Measurements from ENCODE around the gene DNAJB14. TPM values are rescaled to one million over a fixed set of nuclear protein-coding genes. Genes with fewer than 3 reads are reported as not detected.

Gene DNAJB14
- total and polyA plus RNA-seq, 2 of the 13 experiments (the other 11 are each of a cell fraction or from before 2014, with no cell fraction given) = 9.1 to 38.1 TPM

- TF ChIP-seq, protein P1, sequence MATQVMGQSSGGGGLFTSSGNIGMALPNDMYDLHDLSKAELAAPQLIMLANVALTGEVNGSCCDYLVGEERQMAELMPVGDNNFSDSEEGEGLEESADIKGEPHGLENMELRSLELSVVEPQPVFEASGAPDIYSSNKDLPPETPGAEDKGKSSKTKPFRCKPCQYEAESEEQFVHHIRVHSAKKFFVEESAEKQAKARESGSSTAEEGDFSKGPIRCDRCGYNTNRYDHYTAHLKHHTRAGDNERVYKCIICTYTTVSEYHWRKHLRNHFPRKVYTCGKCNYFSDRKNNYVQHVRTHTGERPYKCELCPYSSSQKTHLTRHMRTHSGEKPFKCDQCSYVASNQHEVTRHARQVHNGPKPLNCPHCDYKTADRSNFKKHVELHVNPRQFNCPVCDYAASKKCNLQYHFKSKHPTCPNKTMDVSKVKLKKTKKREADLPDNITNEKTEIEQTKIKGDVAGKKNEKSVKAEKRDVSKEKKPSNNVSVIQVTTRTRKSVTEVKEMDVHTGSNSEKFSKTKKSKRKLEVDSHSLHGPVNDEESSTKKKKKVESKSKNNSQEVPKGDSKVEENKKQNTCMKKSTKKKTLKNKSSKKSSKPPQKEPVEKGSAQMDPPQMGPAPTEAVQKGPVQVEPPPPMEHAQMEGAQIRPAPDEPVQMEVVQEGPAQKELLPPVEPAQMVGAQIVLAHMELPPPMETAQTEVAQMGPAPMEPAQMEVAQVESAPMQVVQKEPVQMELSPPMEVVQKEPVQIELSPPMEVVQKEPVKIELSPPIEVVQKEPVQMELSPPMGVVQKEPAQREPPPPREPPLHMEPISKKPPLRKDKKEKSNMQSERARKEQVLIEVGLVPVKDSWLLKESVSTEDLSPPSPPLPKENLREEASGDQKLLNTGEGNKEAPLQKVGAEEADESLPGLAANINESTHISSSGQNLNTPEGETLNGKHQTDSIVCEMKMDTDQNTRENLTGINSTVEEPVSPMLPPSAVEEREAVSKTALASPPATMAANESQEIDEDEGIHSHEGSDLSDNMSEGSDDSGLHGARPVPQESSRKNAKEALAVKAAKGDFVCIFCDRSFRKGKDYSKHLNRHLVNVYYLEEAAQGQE (IDR thresholded peaks at IDR 0.05; ENCODE audit: borderline replicate concordance in 1 of 2, low read depth in 1 of 2, low read length in 2 of 2) = no peak
- TF ChIP-seq ZNF274 (CRISPR knock-in tag; IDR thresholded peaks at IDR 0.05) = 0 out of 2 replicates have a peak, but pooled peaks have one; percentile 25
- TF ChIP-seq PITX1 (CRISPR knock-in tag; IDR thresholded peaks at IDR 0.05) = 0 out of 2 replicates have a peak, but pooled peaks have one; percentile 37
- no peak for TF ChIP-seq EEA1 (CRISPR knock-in tag; IDR thresholded peaks at IDR 0.05; ENCODE audit: borderline replicate concordance)
- TF ChIP-seq ZXDC (CRISPR knock-in tag; IDR thresholded peaks at IDR 0.05) = no peak
- TF ChIP-seq KLF16 (CRISPR knock-in tag; IDR thresholded peaks at IDR 0.05) = peak in 1 of 2 experiments; percentile 91; a peak in 2 of 4 replicates
- no peak for TF ChIP-seq HOMEZ (CRISPR knock-in tag; IDR thresholded peaks at IDR 0.05; ENCODE audit: low read depth)
- TF ChIP-seq NFYB (CRISPR knock-in tag; IDR thresholded peaks at IDR 0.05) = no peak
- no peak; the same call in 1 of the 2 replicates for TF ChIP-seq THAP11 (CRISPR knock-in tag; IDR thresholded peaks at IDR 0.05)
- TF ChIP-seq ZNF761 (CRISPR knock-in tag; conservative IDR thresholded peaks at IDR 0.05) = no peak
- no peak for TF ChIP-seq CERS6 (CRISPR knock-in tag; IDR thresholded peaks at IDR 0.05)
- no peak for TF ChIP-seq PRPF4 (IDR thresholded peaks at IDR 0.05; ENCODE audit: low read depth, low read length, poor library complexity, severe bottlenecking)
- peak; percentile 32; the same call in 1 of the 2 replicates for TF ChIP-seq NFKB2 (CRISPR knock-in tag; IDR thresholded peaks at IDR 0.05; ENCODE audit: borderline replicate concordance)
- TF ChIP-seq RFXAP (CRISPR knock-in tag; IDR thresholded peaks at IDR 0.05; ENCODE audit: borderline replicate concordance) = no peak
- no peak for TF ChIP-seq NFRKB (IDR thresholded peaks at IDR 0.05)
- TF ChIP-seq PHF5A (CRISPR knock-in tag; IDR thresholded peaks at IDR 0.05; ENCODE audit: low read depth, unreplicated experiment) = no peak
These were observed 2.9 kb upstream of the DNAJB14 start (continued) for GRCh38 chr4:99949034-99949998.

Data from HepG2 (cell line).